Measurements from ENCODE around the gene ITGAE.
"Not testable (repeated sequence)": the region's sequence is repeated elsewhere in the genome, so short reads cannot be mapped to it uniquely, and the experiment has no call there.

Gene ITGAE

DNA sequence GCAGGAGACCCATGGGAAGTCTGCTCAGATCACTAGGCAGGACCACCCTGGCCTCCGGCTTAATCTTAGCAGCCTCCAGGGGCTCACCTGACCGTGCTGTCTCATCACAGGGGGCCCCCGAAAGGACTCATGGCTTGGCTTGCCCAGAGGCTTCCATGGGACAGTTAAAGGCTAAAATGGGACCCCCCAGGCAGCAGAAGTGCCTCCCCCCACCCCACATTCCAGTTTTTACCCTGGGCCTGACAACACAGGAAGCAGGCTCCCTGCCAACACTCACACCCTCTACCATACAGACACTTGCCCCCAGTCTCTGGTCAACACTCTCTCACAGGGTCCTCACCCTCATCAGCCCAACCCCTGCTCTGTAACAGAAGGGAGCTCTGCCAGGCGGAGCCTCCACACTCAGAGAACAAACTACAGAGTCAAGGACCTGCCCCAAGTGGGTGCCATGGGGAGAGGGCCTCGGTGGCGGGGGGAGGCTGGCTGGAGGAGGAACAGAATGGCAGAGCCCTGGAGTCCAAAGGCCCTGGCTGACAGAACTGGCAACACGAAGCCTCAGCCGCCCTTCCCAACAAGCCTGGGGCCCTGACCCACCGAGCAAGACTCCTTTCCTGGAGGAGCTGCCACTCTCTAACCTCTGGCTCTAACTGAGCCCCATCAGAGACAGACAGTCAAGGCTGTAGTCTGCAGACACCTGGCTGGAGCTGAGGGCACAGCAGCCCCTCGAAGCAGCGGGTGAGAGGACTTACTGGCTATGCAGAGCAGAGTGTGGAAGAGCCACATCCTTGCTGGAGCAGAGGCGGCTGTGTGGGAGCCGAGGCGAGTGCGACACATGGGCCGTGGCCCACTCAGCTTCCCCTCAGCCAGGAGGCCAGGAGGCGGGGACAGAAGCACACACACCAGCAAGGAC is at the start of gene ITGAE:
ITGAE (minus strand) TSS at position 827 of the 910 bp plus-strand sequence; CDS start at position 783, 44 bp downstream.
- DNase-seq = peak in 2 of 42 donors; percentile 14 to 20
- intact Hi-C loops (cut with DNase I) = no loop called here

- DNase-seq = peak in 1 of 42 donors; percentile 23
- intact Hi-C loops (cut with DNase I) = no loop called here
These were observed 47.3 kb upstream of the ITGAE start for GRCh38 chr17:3848229-3848835.

DNA sequence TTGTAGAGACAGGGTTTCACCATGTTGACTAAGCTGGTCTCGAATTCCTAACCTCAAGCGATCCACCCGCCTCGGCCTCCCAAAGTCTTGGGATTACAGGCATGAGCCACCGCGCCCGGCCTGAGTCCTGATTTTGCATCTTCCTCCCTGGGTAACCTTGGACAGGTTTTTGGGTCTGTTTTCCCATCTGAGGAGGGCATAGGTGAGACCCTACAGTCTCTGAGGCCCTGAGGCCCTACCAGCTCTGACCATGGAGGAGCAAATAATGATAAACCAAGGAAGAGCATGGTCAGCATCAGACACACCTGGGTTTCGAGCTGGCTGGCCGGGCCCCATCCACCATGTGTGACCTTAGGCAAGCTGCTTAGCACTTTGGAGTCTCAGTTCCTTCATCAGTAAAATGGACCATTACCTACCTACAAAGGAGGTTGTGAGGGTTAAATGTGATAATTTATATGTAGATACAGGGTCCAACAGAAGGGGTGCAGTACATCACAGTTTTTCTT is 46.2 kb upstream of the ITGAE start:
- intact Hi-C loops (cut with DNase I) = no loop called here
- peak in 2 of 42 donors; percentile 18 to 37 for DNase-seq

- peak in 2 of 42 donors; percentile 22 to 43 for DNase-seq
- intact Hi-C loops (cut with DNase I) = no loop called here
These were observed 45.6 kb upstream of the ITGAE start for GRCh38 chr17:3846437-3847164.

GRCh38 chr17:3845621-3846436 is 44.8 kb upstream of the ITGAE start, which contains the start of gene NCBP3:
Gene NCBP3, minus strand, starts transcription at chr17:3846246. Its CDS starts 23 bp downstream, at chr17:3846223.
- DNase-seq = peak; percentile 69 to 96 (median 91)

DNA sequence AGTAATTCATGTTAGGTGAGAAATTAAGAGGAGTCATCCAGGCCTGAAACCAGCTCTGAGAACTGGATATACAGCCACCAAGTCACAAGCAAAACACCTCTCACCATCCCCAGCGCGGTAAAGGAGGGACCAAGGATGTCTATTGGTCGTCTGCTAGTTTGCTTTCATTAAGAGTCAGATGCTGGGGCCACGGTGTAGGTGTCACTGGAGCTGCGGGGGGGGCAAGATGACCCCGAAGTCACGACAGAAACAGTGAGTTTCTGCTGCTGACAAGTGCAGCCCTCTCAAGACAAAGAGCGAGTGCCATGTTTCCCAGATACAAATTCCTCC is 44.3 kb upstream of the ITGAE start:
- peak in 7 of 42 donors; percentile 4 to 43 (median 30) for DNase-seq
- intact Hi-C loops (cut with DNase I) = no loop called here

More at GRCh38 chr17:3845621-3846436, 44.8 kb upstream of the ITGAE start, which contains the start of gene NCBP3:
- intact Hi-C loops (cut with DNase I) = no loop called here

- intact Hi-C loops (cut with DNase I) = not testable (repeated sequence)
- peak in 1 of 42 donors; percentile 31 for DNase-seq
These were observed 43.6 kb upstream of the ITGAE start for GRCh38 chr17:3844556-3844955.

DNA sequence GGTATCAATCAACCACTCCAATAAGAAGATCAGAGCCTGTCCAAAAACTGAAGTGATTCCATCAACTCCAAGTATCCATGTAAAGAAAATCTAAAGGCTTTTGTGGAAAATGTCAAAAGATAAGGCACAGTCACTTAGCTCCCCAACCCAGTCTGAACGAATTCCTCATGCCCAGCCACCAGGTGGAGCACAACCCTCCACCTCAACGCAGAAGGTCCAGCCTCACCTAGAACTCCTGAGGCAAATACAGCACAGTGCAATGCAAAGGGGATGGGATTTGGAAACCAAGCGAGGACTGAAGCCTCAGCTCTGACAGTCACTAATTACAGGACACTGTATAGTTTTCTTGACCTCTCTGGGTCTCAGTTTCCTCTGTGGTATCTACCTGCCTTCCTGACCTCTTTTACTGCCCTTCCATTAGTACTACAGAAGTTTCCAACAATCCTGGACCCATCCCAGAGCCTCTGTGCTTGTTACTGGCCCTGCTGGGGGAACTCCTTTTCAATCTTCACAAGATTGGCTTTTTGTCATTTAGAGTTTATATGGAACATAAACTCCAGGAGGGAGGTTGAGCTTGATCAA is 43.0 kb upstream of the ITGAE start:
- peak in 15 of 42 donors; percentile 17 to 59 (median 34) for DNase-seq
- intact Hi-C loops (cut with DNase I) = no loop called here

GRCh38 chr17:3838206-3838605 is 37.2 kb upstream of the ITGAE start:
- intact Hi-C loops (cut with DNase I) = no loop called here
- DNase-seq = no peak

DNA sequence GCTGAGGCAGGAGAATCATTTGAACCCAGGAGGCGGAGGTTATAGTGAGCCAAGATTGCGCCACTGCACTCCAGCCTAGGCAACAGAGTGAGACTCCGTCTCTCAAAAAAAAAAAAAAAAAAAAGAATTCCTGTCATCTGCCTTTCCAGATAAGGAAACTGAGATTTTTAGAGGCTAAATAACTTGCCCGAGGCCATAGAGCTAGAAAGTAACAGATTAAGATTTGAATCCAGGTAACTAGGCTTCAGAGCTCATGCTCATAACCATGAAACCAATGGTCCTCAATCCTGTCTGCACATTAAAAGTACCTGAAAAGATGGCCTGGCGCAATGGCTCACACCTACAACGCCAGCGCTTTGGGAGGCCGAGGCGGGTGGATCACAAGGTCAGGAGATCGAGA is 35.6 kb upstream of the ITGAE start:
- intact Hi-C loops (cut with DNase I) = no loop called here
- DNase-seq = no peak

- DNase-seq = no peak
- intact Hi-C loops (cut with DNase I) = no loop called here
These were observed 34.6 kb upstream of the ITGAE start for GRCh38 chr17:3835410-3836229.

DNA sequence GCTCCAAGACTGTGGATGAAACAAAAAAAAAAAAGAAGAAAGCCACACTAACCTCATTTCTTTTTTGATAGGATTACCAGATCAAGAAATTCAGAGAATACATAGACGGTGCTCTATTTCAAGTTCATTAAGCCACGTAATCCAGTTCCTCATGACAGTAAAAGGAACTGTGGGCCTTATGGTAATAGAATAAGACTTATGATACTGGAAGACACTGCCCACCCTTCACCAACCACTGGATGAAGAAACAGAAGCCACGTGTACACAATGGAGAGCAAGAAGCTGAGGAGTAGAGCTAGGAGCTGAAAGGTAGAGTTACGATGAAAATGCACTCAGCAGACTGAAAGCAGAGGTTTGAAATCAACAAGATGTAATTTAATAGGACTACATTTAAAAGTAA is 33.8 kb upstream of the ITGAE start:
- intact Hi-C loops (cut with DNase I) = no loop called here
- DNase-seq = no peak

- DNase-seq = no peak
- intact Hi-C loops (cut with DNase I) = no loop called here
These were observed 27.9 kb upstream of the ITGAE start for GRCh38 chr17:3828852-3829232.

DNA sequence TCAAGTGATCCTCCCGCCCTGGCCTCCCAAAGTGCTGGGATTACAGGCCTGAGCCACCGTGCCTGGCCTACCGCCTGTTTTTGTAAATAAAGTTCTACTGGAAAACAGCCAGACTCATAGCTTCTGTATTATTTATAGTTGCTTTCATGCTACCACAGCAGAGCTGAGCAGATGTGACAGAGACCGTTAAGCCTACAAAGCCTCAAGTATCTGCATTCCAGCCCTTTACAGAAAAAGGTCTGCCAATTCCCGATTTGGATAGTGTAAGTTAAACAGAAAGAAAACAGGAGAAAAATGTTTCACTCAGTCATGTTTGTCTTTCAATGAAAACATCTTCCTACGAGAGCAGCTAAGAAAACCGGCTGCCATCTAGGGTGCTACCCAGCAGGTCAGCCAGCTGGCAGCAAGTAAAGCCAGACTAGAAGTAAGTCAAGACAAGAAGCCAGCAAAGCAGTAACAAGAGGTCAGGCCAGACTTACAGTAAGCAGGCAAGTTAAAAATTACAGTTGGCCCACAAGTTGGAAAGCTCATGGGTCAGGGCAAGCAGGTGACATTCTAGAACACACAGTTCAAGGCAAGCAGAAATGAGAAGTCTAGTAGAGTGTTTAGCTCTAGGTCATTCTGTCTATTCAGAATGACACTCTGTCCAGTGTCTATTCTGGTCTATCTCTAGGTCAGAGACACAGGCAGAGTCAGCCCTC is 27.3 kb upstream of the ITGAE start:
- intact Hi-C loops (cut with DNase I) = no loop called here
- peak in 1 of 42 donors; percentile 18 for DNase-seq

- intact Hi-C loops (cut with DNase I) = no loop called here
- peak in 40 of 42 donors; percentile 33 to 92 (median 78) for DNase-seq
These were observed 26.3 kb upstream of the ITGAE start for GRCh38 chr17:3827124-3827773.

- intact Hi-C loops (cut with DNase I) = no loop called here
- DNase-seq = no peak
These were observed 25.2 kb upstream of the ITGAE start for GRCh38 chr17:3826191-3826590.

All from head of caudate nucleus (tissue), 42 donors.